Fibroblast of pulmonary artery (primary cell): ENCODE results near the gene CEP19.

Experiments used
- DNase-seq: peaks from one replicate; pipeline ENCODE4 v3.0.0-alpha.2; 2010; ENCODE audit warnings: low read depth
- H3K4me3 ChIP-seq: replicated peaks from 2 replicates; pipeline ENCODE4 v1.5.1; 2011; ENCODE audit warnings: low read depth, mild to moderate bottlenecking, control low read depth, low read length, moderate library complexity
- TF ChIP-seq, protein P1 (sequence below): IDR thresholded peaks from 2 replicates; pipeline ENCODE4 v1.5.1; 2011; ENCODE audit warnings: mild to moderate bottlenecking, control low read depth, low read length, inconsistent platforms; ENCODE audit errors: missing control alignments

CEP19 gene

GRCh38 chr3:196677353-196677752 is 34.7 kb downstream of the CEP19 start:
- TF ChIP-seq, protein P1, sequence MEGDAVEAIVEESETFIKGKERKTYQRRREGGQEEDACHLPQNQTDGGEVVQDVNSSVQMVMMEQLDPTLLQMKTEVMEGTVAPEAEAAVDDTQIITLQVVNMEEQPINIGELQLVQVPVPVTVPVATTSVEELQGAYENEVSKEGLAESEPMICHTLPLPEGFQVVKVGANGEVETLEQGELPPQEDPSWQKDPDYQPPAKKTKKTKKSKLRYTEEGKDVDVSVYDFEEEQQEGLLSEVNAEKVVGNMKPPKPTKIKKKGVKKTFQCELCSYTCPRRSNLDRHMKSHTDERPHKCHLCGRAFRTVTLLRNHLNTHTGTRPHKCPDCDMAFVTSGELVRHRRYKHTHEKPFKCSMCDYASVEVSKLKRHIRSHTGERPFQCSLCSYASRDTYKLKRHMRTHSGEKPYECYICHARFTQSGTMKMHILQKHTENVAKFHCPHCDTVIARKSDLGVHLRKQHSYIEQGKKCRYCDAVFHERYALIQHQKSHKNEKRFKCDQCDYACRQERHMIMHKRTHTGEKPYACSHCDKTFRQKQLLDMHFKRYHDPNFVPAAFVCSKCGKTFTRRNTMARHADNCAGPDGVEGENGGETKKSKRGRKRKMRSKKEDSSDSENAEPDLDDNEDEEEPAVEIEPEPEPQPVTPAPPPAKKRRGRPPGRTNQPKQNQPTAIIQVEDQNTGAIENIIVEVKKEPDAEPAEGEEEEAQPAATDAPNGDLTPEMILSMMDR, result no peak
- DNase-seq, result no peak
- H3K4me3 ChIP-seq, result no peak overlapping the region

- DNase-seq, result no peak
- no peak overlapping the region for H3K4me3 ChIP-seq
- TF ChIP-seq, protein P1, result no peak
Measured at GRCh38 chr3:196673632-196674031, 38.4 kb downstream of the CEP19 start.

DNA sequence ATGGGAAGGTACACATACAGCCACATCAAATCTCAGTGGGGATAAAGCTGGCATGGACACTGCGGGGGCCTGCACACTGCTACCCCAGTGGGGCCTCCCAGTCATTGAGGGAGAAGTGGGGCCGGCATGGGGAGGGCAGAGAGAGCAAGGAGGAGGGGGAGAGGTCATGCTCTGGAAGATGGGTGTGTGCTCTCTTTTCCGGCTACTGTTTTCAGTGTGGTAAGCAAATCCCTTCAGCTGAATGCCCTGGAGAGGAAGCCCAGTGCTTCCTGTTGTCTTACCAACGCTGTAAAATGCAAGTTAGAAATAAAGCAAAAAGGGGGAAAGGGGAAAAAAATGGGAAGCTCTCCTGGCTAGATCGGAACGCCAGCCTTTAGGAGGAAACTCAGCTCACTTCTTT is 41.7 kb downstream of the CEP19 start:
- DNase-seq, result no peak
- TF ChIP-seq, protein P1, result no peak
- H3K4me3 ChIP-seq, result no peak overlapping the region

DNA sequence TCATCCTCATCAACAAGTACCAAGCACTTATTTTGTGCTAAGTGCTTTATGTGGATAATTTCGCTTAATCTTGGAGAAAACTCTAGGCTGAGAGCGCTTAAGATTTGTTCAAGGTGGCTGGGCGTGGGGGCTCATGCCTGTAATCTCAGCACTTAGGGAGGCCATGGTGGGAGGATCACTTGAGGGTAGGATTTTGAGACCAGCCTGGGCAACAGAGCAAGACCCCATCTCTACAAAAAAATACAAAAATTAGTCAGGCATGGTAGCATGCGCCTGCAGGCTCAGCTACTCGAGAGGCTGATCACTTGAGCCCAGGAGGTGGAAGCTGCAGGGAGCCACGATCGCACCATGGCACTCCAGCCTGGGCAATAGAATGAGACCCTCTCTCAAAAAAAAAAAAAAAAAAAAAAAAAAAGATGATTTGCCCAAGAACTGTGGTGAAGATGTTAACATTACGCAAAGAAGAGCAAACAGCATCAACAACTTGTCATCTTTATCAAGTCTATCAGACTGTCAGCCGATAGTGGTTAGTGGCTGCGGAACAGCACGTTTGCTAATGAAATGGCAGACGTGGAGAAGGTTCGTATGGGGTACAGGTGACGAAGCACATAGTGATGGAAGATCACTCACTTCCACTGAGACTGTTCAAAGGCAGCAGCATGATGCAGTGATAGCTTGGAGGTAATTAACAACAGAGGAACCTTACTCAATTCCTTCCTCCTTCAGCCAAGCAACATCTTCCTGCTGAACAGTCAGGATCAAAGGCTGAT is 44.8 kb downstream of the CEP19 start:
- TF ChIP-seq, protein P1, result no peak
- no peak overlapping the region for H3K4me3 ChIP-seq

GRCh38 chr3:196666001-196666867 is 45.8 kb downstream of the CEP19 start:
- no peak overlapping the region for H3K4me3 ChIP-seq
- TF ChIP-seq, protein P1, result no peak

More for the DNA sequence above, 44.8 kb downstream of the CEP19 start:
- DNase-seq, result no peak

DNA sequence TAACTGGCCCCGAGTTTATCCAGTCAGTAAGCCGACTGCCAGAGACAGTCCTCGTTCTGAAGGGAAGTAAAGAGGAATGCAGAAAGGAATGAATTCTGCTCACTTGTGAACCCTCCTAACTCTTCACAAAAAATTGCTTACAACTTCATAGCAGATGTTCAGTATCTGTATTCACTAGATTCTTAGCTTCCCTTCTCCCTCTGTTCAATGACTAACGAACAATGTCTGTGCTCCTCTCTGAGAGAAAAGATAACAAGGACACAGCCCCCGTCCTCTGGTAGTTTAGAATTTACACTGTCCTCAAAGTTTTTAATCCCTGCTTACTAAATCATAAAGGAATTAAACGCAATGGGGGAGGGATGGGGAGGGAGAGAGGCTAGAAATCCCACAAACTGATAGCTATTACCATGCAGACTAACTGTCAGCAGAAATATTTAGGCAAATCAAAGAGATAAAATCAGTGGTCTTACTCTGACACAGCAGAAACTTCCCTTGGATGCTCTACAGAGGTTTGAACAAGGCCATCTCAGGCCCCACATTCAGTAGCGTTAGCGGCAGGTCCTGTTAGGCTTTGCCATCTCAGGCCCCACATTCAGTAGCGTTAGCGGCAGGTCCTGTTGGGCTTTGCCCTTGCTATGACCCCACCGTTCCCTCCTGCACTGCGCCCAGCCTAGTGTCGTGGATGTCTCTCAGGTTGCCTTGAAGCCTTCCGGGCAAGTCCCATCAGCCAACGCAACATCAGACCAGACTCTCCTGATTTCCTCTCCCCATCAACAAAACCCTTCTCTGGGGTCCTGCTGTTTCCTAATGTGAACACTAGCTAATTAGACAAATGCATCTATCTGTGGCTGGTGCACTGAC is 49.1 kb downstream of the CEP19 start:
- peak; percentile 50 for DNase-seq
- TF ChIP-seq, protein P1, result no peak
- H3K4me3 ChIP-seq, result no peak overlapping the region

More at GRCh38 chr3:196666001-196666867, 45.8 kb downstream of the CEP19 start:
- peak; percentile 73 for DNase-seq
